ENCODE measurements around the gene TRPC1.

The TRPC1 gene

DNA sequence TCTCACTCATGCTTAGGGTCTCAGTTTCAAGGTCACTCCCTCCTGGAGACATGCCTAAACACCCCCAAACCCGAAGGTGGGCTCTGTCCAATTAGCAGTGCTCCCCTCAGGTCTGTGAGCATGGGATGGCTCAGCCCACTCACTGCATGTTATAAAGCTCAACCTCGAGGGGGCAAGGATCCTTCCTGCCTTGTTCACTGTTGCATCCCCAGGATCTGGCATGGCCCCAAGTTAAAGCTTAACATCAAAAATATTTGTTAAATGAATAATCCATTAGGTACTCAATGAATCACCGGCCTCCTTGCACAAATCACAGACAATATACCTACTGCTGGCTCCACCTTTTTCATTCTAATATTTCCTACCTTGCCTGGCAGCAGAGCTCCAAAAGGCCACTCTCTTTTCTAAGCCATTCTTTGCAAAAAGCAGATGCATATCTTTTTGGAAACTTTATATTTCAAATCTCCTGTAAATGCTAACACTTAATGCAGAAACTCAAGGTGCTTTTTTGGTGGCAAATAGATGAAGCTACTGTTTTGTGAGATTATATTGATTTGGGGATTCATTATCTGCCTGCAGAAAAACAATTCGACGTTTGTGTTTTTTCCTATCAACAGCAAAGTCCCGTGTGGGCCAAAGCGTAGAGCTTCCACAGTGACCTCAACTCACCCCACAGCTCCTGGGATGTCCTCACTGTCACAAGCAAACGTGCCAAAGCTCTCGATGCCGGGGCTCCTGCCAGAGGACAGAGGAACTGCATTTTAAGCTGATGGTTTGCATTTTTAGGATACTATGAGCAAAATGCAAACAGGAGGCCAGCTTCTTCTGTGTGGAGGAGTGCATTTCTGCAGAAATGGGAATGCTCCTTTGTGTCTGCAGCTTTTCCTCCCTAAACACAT, 129.7 kb downstream of the TRPC1 start:
- DNase-seq = no peak

GRCh38 chr3:142857056-142857455, 133.2 kb downstream of the TRPC1 start:
- peak; percentile 34 for DNase-seq

More for the DNA sequence above, 129.7 kb downstream of the TRPC1 start:
- Histone ChIP-seq H3K9me3 (ENCODE audit: severe bottlenecking) (no peaks in the 10 kb centered on the region), H3K4me3 (ENCODE audit: low read depth, low read length) (no peak overlapping the region), H3K36me3 (no peaks in the 10 kb centered on the region), H3K27me3 (ENCODE audit: insufficient read depth, low read depth, severe bottlenecking) (no peaks in the 10 kb centered on the region), H3K27ac (no peak overlapping the region)
- TF ChIP-seq, protein P1, sequence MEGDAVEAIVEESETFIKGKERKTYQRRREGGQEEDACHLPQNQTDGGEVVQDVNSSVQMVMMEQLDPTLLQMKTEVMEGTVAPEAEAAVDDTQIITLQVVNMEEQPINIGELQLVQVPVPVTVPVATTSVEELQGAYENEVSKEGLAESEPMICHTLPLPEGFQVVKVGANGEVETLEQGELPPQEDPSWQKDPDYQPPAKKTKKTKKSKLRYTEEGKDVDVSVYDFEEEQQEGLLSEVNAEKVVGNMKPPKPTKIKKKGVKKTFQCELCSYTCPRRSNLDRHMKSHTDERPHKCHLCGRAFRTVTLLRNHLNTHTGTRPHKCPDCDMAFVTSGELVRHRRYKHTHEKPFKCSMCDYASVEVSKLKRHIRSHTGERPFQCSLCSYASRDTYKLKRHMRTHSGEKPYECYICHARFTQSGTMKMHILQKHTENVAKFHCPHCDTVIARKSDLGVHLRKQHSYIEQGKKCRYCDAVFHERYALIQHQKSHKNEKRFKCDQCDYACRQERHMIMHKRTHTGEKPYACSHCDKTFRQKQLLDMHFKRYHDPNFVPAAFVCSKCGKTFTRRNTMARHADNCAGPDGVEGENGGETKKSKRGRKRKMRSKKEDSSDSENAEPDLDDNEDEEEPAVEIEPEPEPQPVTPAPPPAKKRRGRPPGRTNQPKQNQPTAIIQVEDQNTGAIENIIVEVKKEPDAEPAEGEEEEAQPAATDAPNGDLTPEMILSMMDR (IDR thresholded peaks at IDR 0.05; ENCODE audit: low read depth, low read length) = no peak

More at GRCh38 chr3:142857056-142857455, 133.2 kb downstream of the TRPC1 start:
- Histone ChIP-seq H3K27ac (no peak overlapping the region), H3K4me3 (ENCODE audit: low read depth, low read length) (no peak overlapping the region), H3K9me3 (ENCODE audit: severe bottlenecking) (no peaks in the 10 kb centered on the region), H3K27me3 (ENCODE audit: insufficient read depth, low read depth, severe bottlenecking) (no peaks in the 10 kb centered on the region), H3K36me3 (no peaks in the 10 kb centered on the region)
- TF ChIP-seq, protein P1 (IDR thresholded peaks at IDR 0.05; ENCODE audit: low read depth, low read length) = peak; percentile 55
